Psoas muscle (tissue), 8 donors: ENCODE measurements around the gene HCAR2. TPM values are rescaled to one million over a fixed set of nuclear protein-coding genes. Genes with fewer than 3 reads are reported as not detected.
"Not testable (repeated sequence)": the region's sequence is repeated elsewhere in the genome, so short reads cannot be mapped to it uniquely, and the experiment has no call there.

Source experiments
- ATAC-seq, 4 donors: fragments of 200-7000 bp; cut with Tn5 transposase; one replicate each; pipeline ENCODE4 v1.9.1; 2020; ENCODE audit warnings: moderate library complexity in 3 of 4, mild to moderate bottlenecking in 2 of 4
- DNase-seq, 2 donors: peaks; one replicate each; pipeline ENCODE4 v3.0.0-alpha.2; 2020
- H3K27ac ChIP-seq: fragments of 200-600 bp; one replicate; pipeline ENCODE4 v1.8.0; 2022
- H3K27me3 ChIP-seq, 3 donors: fragments of 200-600 bp in 1 of 3; one replicate each; pipeline versions ENCODE4 v1.6.1 to v1.8.0; 2013 to 2022; ENCODE audit warnings: low read length in 2 of 3, mild to moderate bottlenecking in 2 of 3, moderate library complexity in 1 of 3; ENCODE audit not compliant: insufficient read depth in 3 of 3
- H3K36me3 ChIP-seq, 2 donors: fragments of 200-600 bp in 1 of 2; one replicate each; pipeline versions ENCODE4 v1.6.1 to v1.8.0; 2013 to 2022; ENCODE audit warnings: low read depth in 1 of 2, mild to moderate bottlenecking in 1 of 2, moderate library complexity in 1 of 2; ENCODE audit not compliant: insufficient read depth in 1 of 2
- H3K4me1 ChIP-seq: fragments of 200-600 bp; one replicate; pipeline ENCODE4 v1.8.0; 2022
- H3K4me3 ChIP-seq: fragments of 200-600 bp; one replicate; pipeline ENCODE4 v1.8.0; 2022; ENCODE audit warnings: mild to moderate bottlenecking
- H3K9me3 ChIP-seq: fragments of 200-600 bp; one replicate; pipeline ENCODE4 v1.8.0; 2022
- CTCF ChIP-seq: fragments of 200-600 bp; IDR thresholded peaks from one replicate; pipeline ENCODE4 v1.8.0; 2022; ENCODE audit warnings: antibody characterized with exemption
- WGBS, 3 donors: extraction: QIAGEN DNeasy Blood & Tissue Kit; methylation state at CpG; one replicate each; pipeline versions ENCODE4 v1.1.6 to v1.1.7; 2013; 5-methylcytosine and 5-hydroxymethylcytosine counted together
- intact Hi-C, 2 donors: fragments of 100-400 bp; cut with DNase I; formaldehyde crosslinking; loops; one replicate each; pipeline versions ENCODE4 v1.11.0 to v1.14.2; 2022
- polyA plus RNA-seq, 3 donors: library from polyadenylated mRNA; stranded (reverse); fragments of 200-250 nt; gene quantifications; one replicate each; pipeline ENCODE4 v1.2.3, GENCODE V29; 2013
- total RNA-seq, 4 donors: library from RNA; stranded (reverse); fragmentation: NEBNext Ultra II Directional in 2 of 4; extraction: Animal tissue kit (Norgen Biotek cat#: 25700) in 2 of 4; gene quantifications; one replicate each; pipeline versions ENCODE4 v1.2.1 to v1.2.4, GENCODE V29; 2021 to 2023
- donor health status: healthy with polysubstance abuse.
- donor health status: DM: no; HTN: no; CAD: no; lungs with moderate emphysema.
- donor health status: Bipolar disorder and iron deficiency.
- donor health status: healthy.
- donor health status: DM: yes; HTN: yes; CAD: no.
- donor health status: DM: no; HTN: no; CAD: no.
- donor health status: DM: no; HTN: no; CAD: no.
- donor health status: DM: yes; HTN: yes; CAD: no.

Gene HCAR2
- total and polyA plus RNA-seq, 7 donors: 0.01 to 0.61 (median 0.15) TPM; not detected in 3

DNA sequence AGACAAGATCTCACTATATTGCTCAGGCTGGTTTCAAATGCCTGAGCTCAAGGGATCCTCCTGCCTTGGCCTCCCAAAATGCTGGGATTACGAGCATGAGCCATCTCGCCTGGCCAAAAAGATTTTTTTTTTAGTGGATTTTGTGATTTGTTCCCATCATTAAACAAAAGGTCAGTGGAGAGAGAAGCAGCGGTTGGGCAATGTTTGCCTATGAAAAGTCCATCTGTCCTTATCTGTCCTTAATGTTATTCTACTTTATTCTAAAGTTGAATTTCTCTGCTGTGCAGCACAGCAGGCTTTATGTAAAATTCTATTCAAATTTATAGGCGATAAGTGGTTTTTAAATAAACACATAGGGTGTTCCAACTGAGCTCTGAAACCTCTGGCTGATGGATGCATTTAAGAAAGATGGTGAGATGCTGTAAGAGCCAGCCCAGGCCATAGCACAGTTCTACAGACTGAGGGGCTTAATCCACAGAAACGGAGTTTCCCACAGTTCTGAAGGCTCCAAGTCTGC lies 18.8 kb downstream of the HCAR2 start:
- Histone ChIP-seq H3K4me3 (no peak overlapping the region), H3K27me3 (no peaks in the 10 kb centered on the region), H3K36me3 (no peaks in the 10 kb centered on the region), H3K9me3 (no peaks in the 10 kb centered on the region), H3K4me1 (no peaks in the 10 kb centered on the region), H3K27ac (no peak overlapping the region)
- ATAC-seq (no peak), DNase-seq (no peak)
- intact Hi-C loops: no loop called here
- WGBS, 3 donors: 68 to 75% (median 71%) methylated on average over 5 of the region's 5 CpGs
- TF ChIP-seq CTCF: no peak

GRCh38 chr12:122681814-122682213 lies 21.3 kb downstream of the HCAR2 start:
- ATAC-seq: no peak
- intact Hi-C loops: no loop called here
- no peak for TF ChIP-seq CTCF
- Histone ChIP-seq H3K36me3 (no peaks in the 10 kb centered on the region), H3K9me3 (no peaks in the 10 kb centered on the region), H3K4me3 (no peak overlapping the region), H3K27ac (no peak overlapping the region), H3K4me1 (no peaks in the 10 kb centered on the region), H3K27me3 (no peaks in the 10 kb centered on the region)
- WGBS, 3 donors: 80 to 94% (median 86%) methylated on average over 4 of the region's 4 CpGs
- DNase-seq: no peak

DNA sequence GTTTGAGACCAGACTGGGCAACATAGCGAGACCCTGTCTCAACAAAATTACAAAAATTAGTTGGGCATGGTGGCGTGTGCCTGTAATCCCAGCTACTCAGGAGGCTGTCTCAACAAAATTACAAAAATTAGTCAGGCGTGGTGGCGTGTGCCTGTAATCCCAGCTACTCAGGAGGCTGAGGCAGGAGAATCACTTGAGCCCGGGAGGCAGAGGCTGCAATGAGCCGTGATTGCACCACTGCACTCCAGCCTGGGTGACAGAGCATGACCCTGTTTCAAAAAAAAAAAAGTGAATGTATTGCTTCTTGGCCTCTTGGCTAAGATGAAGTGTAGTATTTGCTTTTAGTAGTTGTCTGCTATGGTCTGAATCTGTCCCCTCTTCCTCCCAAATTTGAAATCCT lies 22.2 kb downstream of the HCAR2 start:
- ATAC-seq, H3K4me1 ChIP-seq, intact Hi-C loops, H3K4me3 ChIP-seq, DNase-seq, H3K9me3 ChIP-seq, H3K27me3 ChIP-seq, H3K36me3 ChIP-seq, H3K27ac ChIP-seq: not testable (repeated sequence)
- WGBS, 3 donors: 84 to 90% (median 87%) methylated on average over 6 of the region's 6 CpGs

DNA sequence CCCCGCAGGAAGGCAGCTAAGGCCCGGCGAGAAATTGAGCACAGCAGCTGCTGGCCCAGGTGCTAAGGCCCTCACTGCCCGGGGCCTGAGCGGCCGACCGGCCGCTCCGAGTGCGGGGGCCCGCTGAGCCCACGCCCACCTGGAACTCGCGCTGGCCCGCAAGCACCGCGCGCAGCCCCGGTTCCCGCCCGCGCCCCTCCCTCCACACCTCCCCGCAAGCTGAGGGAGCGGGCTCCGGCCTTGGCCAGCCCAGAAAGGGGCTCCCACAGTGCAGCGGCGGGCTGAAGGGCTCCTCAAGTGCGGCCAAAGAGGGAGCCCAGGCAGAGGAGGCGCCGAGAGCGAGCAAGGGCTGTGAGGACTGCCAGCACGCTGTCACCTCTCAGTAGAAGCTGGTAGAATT lies 26.4 kb downstream of the HCAR2 start:
- H3K27me3 ChIP-seq, ATAC-seq, H3K4me1 ChIP-seq, intact Hi-C loops, H3K27ac ChIP-seq, H3K36me3 ChIP-seq, DNase-seq, H3K4me3 ChIP-seq, H3K9me3 ChIP-seq: not testable (repeated sequence)
- WGBS, 3 donors: 86 to 97% (median 93%) methylated on average over 24 to 32 of the region's 32 CpGs

DNA sequence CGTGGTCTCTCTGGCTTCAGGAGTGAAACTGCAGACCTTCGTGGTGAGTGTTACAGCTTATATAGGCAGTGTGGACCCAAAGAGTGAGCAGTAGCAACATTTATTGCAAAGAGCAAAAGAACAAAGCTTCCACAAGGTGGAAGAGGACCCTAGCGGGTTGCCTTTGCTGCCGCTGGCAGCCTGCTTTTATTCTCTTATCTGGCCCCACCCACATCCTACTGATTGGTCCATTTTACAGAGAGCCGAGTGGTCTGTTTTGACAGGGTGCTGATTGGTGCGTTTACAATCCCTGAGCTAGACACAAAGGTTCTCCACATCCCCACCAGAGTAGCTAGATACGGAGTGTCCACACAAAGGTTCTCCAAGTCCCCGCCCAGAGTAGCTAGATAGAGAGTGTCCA lies 27.1 kb downstream of the HCAR2 start:
- H3K9me3 ChIP-seq, H3K27me3 ChIP-seq, ATAC-seq, H3K27ac ChIP-seq, H3K36me3 ChIP-seq, DNase-seq, H3K4me1 ChIP-seq, intact Hi-C loops, H3K4me3 ChIP-seq: not testable (repeated sequence)
- WGBS, 3 donors: 82 to 93% (median 85%) methylated on average over 8 of the region's 8 CpGs

GRCh38 chr12:122672515-122672914 lies 30.6 kb downstream of the HCAR2 start:
- no peak overlapping the region for H3K4me3 ChIP-seq
- H3K27ac ChIP-seq: no peak overlapping the region
- H3K9me3 ChIP-seq: no peaks in the 10 kb centered on the region
- no peaks in the 10 kb centered on the region for H3K36me3 ChIP-seq
- ATAC-seq (no peak), DNase-seq (no peak)
- no peaks in the 10 kb centered on the region for H3K4me1 ChIP-seq
- intact Hi-C loops: no loop called here
- TF ChIP-seq CTCF: no peak
- H3K27me3 ChIP-seq: peaks cover 0 to 3% (median 1%) of the 10 kb centered on the region in 3 donors
- 59 to 62% (median 61%) methylated on average over 2 of the region's 2 CpGs for WGBS, 3 donors
